ENCODE data around the gene EEF1AKMT1. TPM values are rescaled to one million over a fixed set of nuclear protein-coding genes. Genes with fewer than 3 reads are reported as not detected.

EEF1AKMT1 gene
- total and polyA plus RNA-seq, 11 donors = 4.5 to 10.2 (median 8.7) TPM

GRCh38 chr13:20709782-20710181 is 64.0 kb downstream of the EEF1AKMT1 start:
- peaks cover 0 to 34% (median 19%) of the 10 kb centered on the region in 12 donors for H3K4me1 ChIP-seq
- H3K27ac ChIP-seq = peak overlapping the region in 2 of 12 donors; percentile 1 to 46
- H3K9me3 ChIP-seq = no peaks in the 10 kb centered on the region
- no peak overlapping the region for H3K4me3 ChIP-seq
- ATAC-seq = no peak
- TF ChIP-seq CTCF (IDR thresholded peaks at IDR 0.05) (no peak), POLR2A (IDR thresholded peaks at IDR 0.05) (no peak)
- H3K27me3 ChIP-seq = no peaks in the 10 kb centered on the region
- 55 to 68% (median 63%) methylated on average over 4 of the region's 4 CpGs for WGBS, 4 donors
- no peaks in the 10 kb centered on the region for H3K36me3 ChIP-seq
- intact Hi-C loops (cut with DNase I) = loop anchor here (5.0 to 10.0 kb wide), 12 partner anchors 63 to 218 kb away; partner anchors contain the start of gene EEF1AKMT1 (in 3 of the 10)
- no peak for DNase-seq

- Histone ChIP-seq H3K4me3 (no peak overlapping the region), H3K9me3 (no peaks in the 10 kb centered on the region), H3K27ac (peak overlapping the region in 4 of 12 donors; percentile 1 to 46 (median 16)), H3K4me1 (peaks cover 0 to 31% (median 18%) of the 10 kb centered on the region in 12 donors), H3K36me3 (no peaks in the 10 kb centered on the region), H3K27me3 (no peaks in the 10 kb centered on the region)
- no peak for TF ChIP-seq CTCF (IDR thresholded peaks at IDR 0.05)
- TF ChIP-seq POLR2A (IDR thresholded peaks at IDR 0.05) = no peak
- intact Hi-C loops (cut with DNase I) = loop anchor here in 6 of 10 donors (5.0 to 10.0 kb wide), 5 partner anchors 115 to 217 kb away; no protein-coding TSS in a partner anchor
- DNase-seq = no peak
- no peak for ATAC-seq
- WGBS, 4 donors = 88 to 92% (median 89%) methylated on average over 8 of the region's 8 CpGs
These were observed 64.4 kb downstream of the EEF1AKMT1 start for GRCh38 chr13:20709369-20709768.

GRCh38 chr13:20708216-20708615 is 65.5 kb downstream of the EEF1AKMT1 start:
- Histone ChIP-seq H3K9me3 (no peaks in the 10 kb centered on the region), H3K4me1 (peaks cover 0 to 19% (median 10%) of the 10 kb centered on the region in 12 donors), H3K36me3 (no peaks in the 10 kb centered on the region), H3K4me3 (no peak overlapping the region), H3K27me3 (peaks cover 0 to 2% (median 0%) of the 10 kb centered on the region in 9 donors), H3K27ac (peak overlapping the region in 1 of 12 donors; percentile 29)
- intact Hi-C loops (cut with DNase I) = loop anchor here in 6 of 10 donors (5.0 to 10.0 kb wide), 5 partner anchors 117 to 216 kb away; no protein-coding TSS in a partner anchor
- ATAC-seq (no peak), DNase-seq (no peak)
- WGBS, 4 donors = 81 to 84% (median 83%) methylated on average over 2 of the region's 2 CpGs
- TF ChIP-seq CTCF (IDR thresholded peaks at IDR 0.05) (no peak), POLR2A (IDR thresholded peaks at IDR 0.05) (no peak)

GRCh38 chr13:20706661-20707060 is 67.1 kb downstream of the EEF1AKMT1 start:
- no peak for DNase-seq
- Histone ChIP-seq H3K27me3 (peaks cover 0 to 17% (median 0%) of the 10 kb centered on the region in 9 donors), H3K9me3 (no peaks in the 10 kb centered on the region), H3K4me3 (no peak overlapping the region), H3K4me1 (peaks cover 0 to 24% (median 9%) of the 10 kb centered on the region in 12 donors), H3K27ac (no peak overlapping the region), H3K36me3 (no peaks in the 10 kb centered on the region)
- no peak for TF ChIP-seq POLR2A (IDR thresholded peaks at IDR 0.05)
- no peak for TF ChIP-seq CTCF (IDR thresholded peaks at IDR 0.05)
- intact Hi-C loops (cut with DNase I) = loop anchor here in 6 of 10 donors (5.0 to 10.0 kb wide), 5 partner anchors 118 to 214 kb away; no protein-coding TSS in a partner anchor
- 95 to 99% (median 97%) methylated on average over 5 of the region's 5 CpGs for WGBS, 4 donors
- ATAC-seq = no peak

Data from heart left ventricle (tissue), 16 donors.